Right kidney (tissue), 1 donor: ENCODE data around the gene RAB11FIP3.

ENCODE experiments used
- DNase-seq: peaks from one replicate; pipeline ENCODE4 v3.0.0-alpha.2; 2016

RAB11FIP3 gene

GRCh38 chr16:567373-568256, 142.2 kb downstream of the RAB11FIP3 start:
- DNase-seq, result no peak

DNA sequence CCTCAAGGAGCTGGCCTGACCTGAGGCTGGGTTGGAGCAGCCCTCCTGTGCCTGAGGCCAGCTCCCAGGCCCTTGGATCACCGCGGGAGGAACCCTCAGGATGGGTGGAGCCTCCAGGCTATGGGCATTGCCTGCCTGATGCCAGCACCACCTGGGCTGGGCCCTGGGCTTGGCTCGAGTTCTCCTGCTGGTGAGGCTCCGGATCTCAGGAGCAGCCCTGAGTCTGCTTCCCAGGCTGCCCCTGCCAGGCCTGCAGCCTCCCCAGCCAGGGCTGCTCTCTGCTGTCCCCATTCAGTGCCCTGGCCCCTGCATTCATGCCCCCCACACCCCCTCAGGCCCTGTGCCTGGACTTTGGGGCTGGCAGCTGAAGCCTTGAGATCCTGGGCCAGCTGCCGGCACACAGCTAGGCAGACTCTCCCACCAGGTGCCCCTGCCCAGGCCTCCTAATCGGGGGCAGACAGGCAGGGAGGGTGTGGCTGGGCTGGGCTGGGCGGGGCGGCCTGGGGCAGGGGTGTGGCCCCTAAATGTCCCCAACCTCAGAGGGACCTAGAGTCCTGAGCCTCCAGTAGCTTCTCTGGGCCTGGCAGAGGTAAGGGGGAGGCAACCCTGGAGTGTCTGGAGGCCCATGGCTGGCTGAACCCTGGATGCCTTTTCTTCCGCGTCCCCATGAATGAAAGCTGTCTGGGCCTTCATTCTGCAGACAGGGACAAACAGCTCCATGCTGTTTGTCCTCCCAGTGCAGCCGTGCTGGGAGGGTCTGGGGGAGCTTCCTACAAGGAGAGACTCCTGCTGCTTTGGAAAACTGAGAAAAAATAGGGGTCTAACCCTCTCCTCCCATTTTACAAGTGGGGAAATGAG, 143.2 kb downstream of the RAB11FIP3 start:
- DNase-seq, result no peak

DNA sequence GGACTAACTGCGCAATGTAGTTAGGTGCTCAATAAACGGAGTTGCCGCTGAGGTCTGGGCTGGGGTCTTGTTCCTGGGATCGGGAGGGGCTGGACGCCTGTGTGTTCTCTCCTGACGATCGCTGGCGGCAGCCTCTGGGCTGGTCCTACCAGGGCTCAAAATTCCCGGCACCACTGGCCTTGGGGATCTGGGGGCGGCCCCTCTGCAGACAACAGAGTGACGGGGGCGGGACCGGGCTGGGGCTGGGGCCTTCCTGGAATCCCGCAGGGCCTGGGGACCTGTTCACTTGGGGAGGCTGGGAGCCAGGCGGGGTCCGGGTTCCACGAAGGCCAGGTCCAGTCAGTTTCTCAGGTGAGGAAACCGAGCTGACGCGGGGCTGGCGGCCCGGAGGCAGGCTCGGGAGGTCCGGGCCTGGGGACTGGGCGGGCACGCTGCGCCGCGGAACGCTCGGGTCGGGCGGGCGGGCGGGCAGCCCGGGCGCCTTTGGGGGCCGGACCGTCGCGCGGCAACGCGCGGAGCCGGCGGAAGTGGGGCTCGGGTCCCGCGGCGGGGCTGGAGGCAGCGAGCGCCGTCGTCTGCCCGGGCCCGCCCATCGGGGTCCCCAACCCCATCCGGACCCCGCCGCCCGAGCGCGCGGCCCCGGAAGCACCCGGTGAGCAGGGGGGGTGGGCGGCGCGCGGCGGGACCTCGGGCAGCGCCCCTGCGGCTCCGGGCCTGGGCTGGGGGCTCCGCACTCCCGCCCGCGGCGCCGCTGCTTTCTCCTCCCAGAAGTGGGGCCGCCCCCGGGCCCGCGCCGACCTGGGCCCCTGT, 144.2 kb downstream of the RAB11FIP3 start, which contains the start of gene PIGQ:
PIGQ (plus strand) TSS at position 524 of the 810 bp plus-strand sequence. CDS start 4,107 bp downstream, outside the sequence.
- DNase-seq, result peak; percentile 81
